ENCODE data around the gene COL24A1.
A peak's percentile ranks its signal among the peaks of the same experiment; 100 is the strongest.
"Not testable (repeated sequence)": the region's sequence is repeated elsewhere in the genome, so short reads cannot be mapped to it uniquely, and the experiment has no call there.

Gene COL24A1

GRCh38 chr1:86114236-86114635, 42.3 kb downstream of the COL24A1 start:
- ChIA-PET POLR2A (ENCODE audit: low non-redundant PET) (no interaction called here), CTCF (no interaction called here)
- no peak for DNase-seq (ENCODE audit: low spot score)
- TF ChIP-seq CTCF (conservative IDR thresholded peaks at IDR 0.05; ENCODE audit: low read depth), result no peak
- no peak overlapping the region for H3K27ac ChIP-seq

GRCh38 chr1:86111590-86111989, 45.0 kb downstream of the COL24A1 start:
- DNase-seq (ENCODE audit: low spot score); POLR2A ChIA-PET (ENCODE audit: low non-redundant PET); CTCF ChIA-PET; H3K27ac ChIP-seq: not testable (repeated sequence)

- ChIA-PET CTCF (no interaction called here), POLR2A (ENCODE audit: low non-redundant PET) (no interaction called here)
- TF ChIP-seq CTCF (conservative IDR thresholded peaks at IDR 0.05; ENCODE audit: low read depth), result no peak
- no peak overlapping the region for H3K27ac ChIP-seq
- DNase-seq (ENCODE audit: low spot score), result no peak
Measured at GRCh38 chr1:86110451-86111129, 46.0 kb downstream of the COL24A1 start.

- no peak for TF ChIP-seq CTCF (conservative IDR thresholded peaks at IDR 0.05; ENCODE audit: low read depth)
- ChIA-PET CTCF (no interaction called here), POLR2A (ENCODE audit: low non-redundant PET) (no interaction called here)
- no peak for DNase-seq (ENCODE audit: low spot score)
- H3K27ac ChIP-seq, result no peak overlapping the region
Measured at GRCh38 chr1:86105533-86105866, 51.1 kb downstream of the COL24A1 start.

- CTCF ChIA-PET, result interaction anchor here (0.7 kb wide), 1 partner anchor 23 kb away, joined by 3 read pairs; no protein-coding TSS in a partner anchor
- no peak for TF ChIP-seq CTCF (conservative IDR thresholded peaks at IDR 0.05; ENCODE audit: low read depth)
- no peak overlapping the region for H3K27ac ChIP-seq
- POLR2A ChIA-PET (ENCODE audit: low non-redundant PET), result no interaction called here
- peak; percentile 5 for DNase-seq (ENCODE audit: low spot score)
Measured at GRCh38 chr1:86104606-86105532, 51.7 kb downstream of the COL24A1 start.

GRCh38 chr1:86101616-86102015, 55.0 kb downstream of the COL24A1 start:
- ChIA-PET POLR2A (ENCODE audit: low non-redundant PET) (no interaction called here), CTCF (interaction anchor here (0.8 kb wide), 1 partner anchor 81 kb away, joined by 3 read pairs; no protein-coding TSS in a partner anchor)

More at GRCh38 chr1:86101616-86102015, 55.0 kb downstream of the COL24A1 start:
- no peak for TF ChIP-seq CTCF (conservative IDR thresholded peaks at IDR 0.05; ENCODE audit: low read depth)
- DNase-seq (ENCODE audit: low spot score), result no peak
- no peak overlapping the region for H3K27ac ChIP-seq
